DOHH2 (cell line): ENCODE data around the gene RAPGEF3.

Source experiments
- H3F3A ChIP-seq: fragments of 200-600 bp; sonication (generic), shearing (Covaris generic); 2 replicates; pipeline ENCODE4 v1.6.0; 2016; ENCODE audit warnings: antibody characterized with exemption, mild to moderate bottlenecking; ENCODE audit not compliant: control insufficient read depth, insufficient read depth
- H3K27ac ChIP-seq: fragments of 200-600 bp; sonication (generic); 2 replicates; pipeline ENCODE4 v1.5.1; 2014; ENCODE audit warnings: low read depth, mild to moderate bottlenecking, low read length, moderate library complexity
- H3K27me3 ChIP-seq: fragments of 200-600 bp; sonication (generic); 2 replicates; pipeline ENCODE4 v1.6.1; 2014; ENCODE audit warnings: mild to moderate bottlenecking, low read length, mixed read lengths; ENCODE audit not compliant: control insufficient read depth
- H3K36me3 ChIP-seq: fragments of 200-600 bp; sonication (generic); 2 replicates; pipeline ENCODE4 v1.6.1; 2014; ENCODE audit warnings: mild to moderate bottlenecking, low read length, moderate library complexity, mixed read lengths; ENCODE audit not compliant: control insufficient read depth
- H3K4me1 ChIP-seq: fragments of 200-600 bp; sonication (generic); 2 replicates; pipeline ENCODE4 v1.6.1; 2014; ENCODE audit warnings: mild to moderate bottlenecking, low read length, mixed read lengths; ENCODE audit not compliant: control insufficient read depth
- H3K4me2 ChIP-seq: fragments of 200-600 bp; sonication (generic); 2 replicates; pipeline ENCODE4 v1.6.0; 2014; ENCODE audit warnings: mild to moderate bottlenecking, low read length, moderate library complexity
- H3K4me3 ChIP-seq: fragments of 200-600 bp; sonication (generic); 2 replicates; pipeline ENCODE4 v1.5.1; 2014; ENCODE audit warnings: mild to moderate bottlenecking, low read length, mixed read lengths
- H3K79me2 ChIP-seq: fragments of 200-600 bp; sonication (generic); 2 replicates; pipeline ENCODE4 v1.6.1; 2014; ENCODE audit warnings: mild to moderate bottlenecking, low read length, mixed read lengths; ENCODE audit not compliant: control insufficient read depth
- H3K9me2 ChIP-seq: fragments of 200-600 bp; sonication (generic); replicated peaks from 2 replicates; pipeline ENCODE4 v1.6.1; 2014; ENCODE audit warnings: mild to moderate bottlenecking, low read length, mixed read lengths; ENCODE audit not compliant: control insufficient read depth
- H3K9me3 ChIP-seq: fragments of 200-600 bp; sonication (generic); 2 replicates; pipeline ENCODE4 v1.6.1; 2014; ENCODE audit warnings: antibody characterized with exemption, low read length, mixed read lengths; ENCODE audit not compliant: control insufficient read depth, insufficient read depth
- H4K20me1 ChIP-seq: fragments of 200-600 bp; sonication (generic); 2 replicates; pipeline ENCODE4 v1.6.0; 2014; ENCODE audit warnings: low read depth, mild to moderate bottlenecking, antibody characterized with exemption, low read length, moderate library complexity; ENCODE audit not compliant: control insufficient read depth, insufficient read depth
- CTCF ChIP-seq: fragments of 200-600 bp; sonication (generic); IDR thresholded peaks from one replicate; pipeline ENCODE4 v1.5.1; 2014; ENCODE audit warnings: antibody characterized with exemption, mild to moderate bottlenecking, low read depth, low read length; ENCODE audit not compliant: poor library complexity, severe bottlenecking
- EZH2phosphoT487 ChIP-seq: fragments of 200-600 bp; sonication (generic); IDR thresholded peaks from 2 replicates; pipeline ENCODE4 v1.6.1; 2017; ENCODE audit warnings: borderline replicate concordance, mild to moderate bottlenecking, antibody characterized with exemption, low read length, moderate library complexity, mixed read lengths

RAPGEF3 gene

GRCh38 chr12:47754126-47754525 is 4.6 kb downstream of the RAPGEF3 start:
- no peak overlapping the region for H3K27ac ChIP-seq
- H3K4me2 ChIP-seq = peak overlapping the region; percentile 44
- 0 out of 2 replicates have a peak overlapping the region, but pooled peaks have one; percentile 18 for H3K4me3 ChIP-seq
- H3K9me3 ChIP-seq = no peaks in the 10 kb centered on the region
- no peaks in the 10 kb centered on the region for H3K9me2 ChIP-seq
- no peaks in the 10 kb centered on the region for H3K36me3 ChIP-seq
- H3F3A ChIP-seq = no peaks in the 10 kb centered on the region
- no peak for TF ChIP-seq CTCF
- no peak for TF ChIP-seq EZH2phosphoT487
- H4K20me1 ChIP-seq = no peaks in the 10 kb centered on the region
- peaks cover 22% of the 10 kb centered on the region for H3K27me3 ChIP-seq
- H3K4me1 ChIP-seq = peaks cover 31% of the 10 kb centered on the region
- no peaks in the 10 kb centered on the region for H3K79me2 ChIP-seq

- H4K20me1 ChIP-seq = no peaks in the 10 kb centered on the region
- peaks cover 24% of the 10 kb centered on the region for H3K4me1 ChIP-seq
- peak overlapping the region; percentile 44 for H3K4me2 ChIP-seq
- H3F3A ChIP-seq = no peaks in the 10 kb centered on the region
- H3K9me3 ChIP-seq = no peaks in the 10 kb centered on the region
- 0 out of 2 replicates have a peak overlapping the region, but pooled peaks have one; percentile 18 for H3K4me3 ChIP-seq
- H3K9me2 ChIP-seq = no peaks in the 10 kb centered on the region
- TF ChIP-seq CTCF (no peak), EZH2phosphoT487 (no peak)
- H3K27me3 ChIP-seq = peaks cover 19% of the 10 kb centered on the region
- H3K27ac ChIP-seq = no peak overlapping the region
- no peaks in the 10 kb centered on the region for H3K36me3 ChIP-seq
- H3K79me2 ChIP-seq = no peaks in the 10 kb centered on the region
Measured at GRCh38 chr12:47753021-47754001, 5.4 kb downstream of the RAPGEF3 start.

GRCh38 chr12:47752552-47752951 is 6.1 kb downstream of the RAPGEF3 start:
- no peak overlapping the region for H3K4me3 ChIP-seq
- H3K9me3 ChIP-seq = no peaks in the 10 kb centered on the region
- peaks cover 19% of the 10 kb centered on the region for H3K27me3 ChIP-seq
- no peaks in the 10 kb centered on the region for H3K36me3 ChIP-seq
- no peak overlapping the region for H3K27ac ChIP-seq
- no peak for TF ChIP-seq EZH2phosphoT487
- no peak for TF ChIP-seq CTCF
- H3F3A ChIP-seq = no peaks in the 10 kb centered on the region
- no peak overlapping the region for H3K4me2 ChIP-seq
- H3K4me1 ChIP-seq = peaks cover 19% of the 10 kb centered on the region
- H3K9me2 ChIP-seq = no peaks in the 10 kb centered on the region
- H3K79me2 ChIP-seq = no peaks in the 10 kb centered on the region
- 0 out of 2 replicates have a peak, but pooled peaks cover 3% of the 10 kb centered on the region for H4K20me1 ChIP-seq
